Measurements from ENCODE around the gene IQCE. TPM values are rescaled to one million over a fixed set of nuclear protein-coding genes. Genes with fewer than 3 reads are reported as not detected.

The IQCE gene
- total and polyA plus RNA-seq, 4 experiments from 2014 or later, result 0.81 to 9.4 (median 5.9) TPM

- Mint-ChIP-seq H3K9me3 (no peaks in the 10 kb centered on the region), H3K27me3 (no peaks in the 10 kb centered on the region)
- CTCF ChIA-PET (ENCODE audit: partially characterized antibody), result interaction anchor here (1.2 to 1.7 kb wide), 2 partner anchors 38 to 98 kb away, joined by 3 to 4 read pairs; no protein-coding TSS in a partner anchor
Observed at GRCh38 chr7:2611401-2611800, 52.6 kb downstream of the IQCE start.

DNA sequence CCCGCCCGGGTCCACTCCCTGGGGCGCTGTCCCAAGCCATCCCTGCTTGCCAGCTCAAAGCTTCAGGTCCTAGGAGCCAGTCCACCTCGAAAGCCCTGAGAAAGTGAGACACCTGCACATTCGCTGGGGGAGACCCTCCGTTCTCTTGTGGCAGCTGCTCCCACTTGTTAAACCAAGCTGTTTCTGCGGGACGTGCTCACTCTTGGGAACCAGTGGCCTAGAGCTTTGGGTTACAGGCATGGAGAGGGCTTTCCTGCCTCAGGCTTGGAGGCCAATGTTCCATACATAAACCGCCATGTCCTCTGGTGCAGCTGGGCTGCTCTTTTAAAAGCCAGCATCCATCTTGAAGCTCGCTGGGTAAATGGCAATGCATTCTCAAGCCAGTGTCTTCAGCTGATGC lies 53.1 kb downstream of the IQCE start:
- Histone ChIP-seq H3K27me3 (ENCODE audit: insufficient read depth, low read length) (no peaks in the 10 kb centered on the region), H3K36me3 (ENCODE audit: insufficient read depth, low read length) (no peaks in the 10 kb centered on the region), H3K9me3 (ENCODE audit: control insufficient read depth in 1 of 2, low read length in 2 of 2) (no peaks in the 10 kb centered on the region), H3K27ac (ENCODE audit: low read depth, low read length) (no peak overlapping the region), H3K4me3 (ENCODE audit: low read length in 2 of 2) (no peak overlapping the region), H3K4me1 (ENCODE audit: insufficient read depth, low read length) (no peaks in the 10 kb centered on the region)
- no peak overlapping the region for H3K4me3 Mint-ChIP-seq
- H3K27me3 Mint-ChIP-seq, result no peaks in the 10 kb centered on the region
- no peaks in the 10 kb centered on the region for H3K9me3 Mint-ChIP-seq
- intact Hi-C loops (cut with micrococcal nuclease), result no loop called here
- H3K36me3 Mint-ChIP-seq, result no peaks in the 10 kb centered on the region
- H3K4me1 Mint-ChIP-seq, result peaks cover 0 to 8% (median 3%) of the 10 kb centered on the region in 4 donors
- ChIA-PET POLR2A (ENCODE audit: partially characterized antibody) (no interaction called here), CTCF (ENCODE audit: partially characterized antibody) (interaction anchor here (0.9 to 1.7 kb wide), 4 partner anchors 11 to 98 kb away, joined by 3 to 4 read pairs (median 3); no protein-coding TSS in a partner anchor)
- no peak overlapping the region for H3K27ac Mint-ChIP-seq
- no peak for DNase-seq

More at GRCh38 chr7:2611401-2611800, 52.6 kb downstream of the IQCE start:
- H3K27ac ChIP-seq (ENCODE audit: low read depth, low read length), result no peak overlapping the region
- no peak overlapping the region for H3K4me3 ChIP-seq (ENCODE audit: low read length in 2 of 2)
- H3K27me3 ChIP-seq (ENCODE audit: insufficient read depth, low read length), result no peaks in the 10 kb centered on the region
- H3K36me3 ChIP-seq (ENCODE audit: insufficient read depth, low read length), result no peaks in the 10 kb centered on the region
- no peaks in the 10 kb centered on the region for H3K4me1 ChIP-seq (ENCODE audit: insufficient read depth, low read length)
- Mint-ChIP-seq H3K4me1 (peaks cover 0 to 8% (median 3%) of the 10 kb centered on the region in 4 donors), H3K27ac (no peak overlapping the region), H3K4me3 (no peak overlapping the region), H3K36me3 (no peaks in the 10 kb centered on the region)
- POLR2A ChIA-PET (ENCODE audit: partially characterized antibody), result no interaction called here
- intact Hi-C loops (cut with micrococcal nuclease), result no loop called here
- DNase-seq, result no peak
- H3K9me3 ChIP-seq (ENCODE audit: control insufficient read depth in 1 of 2, low read length in 2 of 2), result no peaks in the 10 kb centered on the region

DNA sequence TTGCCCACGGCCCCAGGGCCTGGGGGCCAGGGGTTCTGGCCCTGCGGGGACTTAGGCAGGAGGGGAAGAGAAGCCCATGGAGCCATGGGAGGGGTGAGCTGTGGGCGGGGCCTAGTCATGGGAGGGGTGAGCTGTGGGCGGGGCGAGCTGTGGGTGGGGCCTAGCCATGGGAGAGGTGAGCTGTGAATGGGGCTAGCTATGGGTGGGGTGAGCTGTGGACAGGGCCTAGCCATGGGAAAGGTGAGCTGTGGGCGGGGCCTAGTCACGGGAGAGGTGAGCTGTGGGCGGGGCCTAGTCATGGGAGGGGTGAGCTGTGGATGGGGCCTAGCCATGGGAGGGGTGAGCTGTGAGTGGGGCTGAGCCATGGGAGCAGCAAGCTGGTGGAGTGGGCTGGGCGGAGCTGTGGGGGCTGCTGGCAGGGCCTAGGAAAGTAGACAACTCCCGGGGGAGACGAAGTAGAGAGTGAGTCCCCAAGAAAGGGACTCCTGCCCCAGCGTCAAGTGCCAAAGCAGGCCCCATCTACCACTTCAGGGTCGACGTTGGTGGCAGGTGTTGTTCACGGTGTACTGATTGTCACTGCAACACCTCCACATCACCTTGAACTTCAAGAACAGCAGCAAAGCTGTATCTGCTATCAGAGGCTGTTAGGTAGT lies 53.8 kb downstream of the IQCE start:
- Mint-ChIP-seq H3K9me3 (no peaks in the 10 kb centered on the region), H3K36me3 (no peaks in the 10 kb centered on the region), H3K4me3 (no peak overlapping the region), H3K27me3 (no peaks in the 10 kb centered on the region), H3K27ac (peak overlapping the region in 1 of 7 donors; percentile 30), H3K4me1 (peaks cover 0 to 6% (median 3%) of the 10 kb centered on the region in 4 donors)
- Histone ChIP-seq H3K4me1 (ENCODE audit: insufficient read depth, low read length) (no peaks in the 10 kb centered on the region), H3K4me3 (ENCODE audit: low read length in 2 of 2) (no peak overlapping the region), H3K36me3 (ENCODE audit: insufficient read depth, low read length) (no peaks in the 10 kb centered on the region), H3K27me3 (ENCODE audit: insufficient read depth, low read length) (no peaks in the 10 kb centered on the region), H3K9me3 (ENCODE audit: control insufficient read depth in 1 of 2, low read length in 2 of 2) (no peaks in the 10 kb centered on the region), H3K27ac (ENCODE audit: low read depth, low read length) (no peak overlapping the region)
- intact Hi-C loops (cut with micrococcal nuclease), result no loop called here
- POLR2A ChIA-PET (ENCODE audit: partially characterized antibody), result no interaction called here
- no peak for DNase-seq
- CTCF ChIA-PET (ENCODE audit: partially characterized antibody), result interaction anchor here (0.9 to 1.2 kb wide), 3 partner anchors 12 to 59 kb away, joined by 3 read pairs; no protein-coding TSS in a partner anchor

DNA sequence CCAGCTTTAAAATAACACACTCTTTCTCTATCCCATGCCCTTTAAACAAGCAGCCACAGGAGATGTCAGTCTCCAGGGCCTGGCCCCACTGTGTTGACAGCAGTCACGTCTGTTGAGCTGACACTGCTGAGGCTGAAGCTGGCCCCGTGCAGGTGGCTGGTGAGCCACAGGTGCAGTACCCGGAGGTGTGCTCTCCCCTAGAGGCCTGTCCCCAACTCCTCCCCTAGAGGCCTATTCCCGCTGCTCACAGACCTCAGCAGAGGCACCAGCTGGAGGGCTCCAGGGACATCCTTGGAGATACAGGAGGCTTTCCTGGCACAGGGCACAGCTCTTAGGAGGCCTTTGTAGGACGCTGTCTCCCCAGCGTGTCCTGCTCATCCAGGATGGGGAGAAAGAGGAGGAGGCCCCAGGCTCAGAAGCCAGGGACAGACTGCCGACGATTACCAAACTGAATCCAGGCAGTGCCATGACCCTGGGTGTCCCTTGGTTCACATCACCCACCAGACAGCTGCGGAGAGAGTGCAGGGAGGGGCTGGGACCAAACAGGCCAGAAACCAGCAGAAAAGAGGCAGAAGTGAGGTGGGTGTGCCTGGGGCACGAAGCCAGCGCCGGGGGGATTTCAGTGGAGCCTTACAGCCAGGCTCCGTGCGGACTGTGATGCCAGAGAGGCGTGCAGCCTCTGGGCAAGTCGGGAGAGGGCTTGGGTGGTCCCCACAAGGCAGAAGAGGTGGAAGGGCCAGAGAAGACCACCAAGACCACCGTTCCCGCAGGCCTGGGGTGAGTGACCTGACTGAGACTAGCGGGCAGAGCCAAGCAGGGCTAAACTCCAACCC lies 54.5 kb downstream of the IQCE start:
- ChIA-PET POLR2A (ENCODE audit: partially characterized antibody) (no interaction called here), CTCF (ENCODE audit: partially characterized antibody) (interaction anchor here (1.1 kb wide), 1 partner anchor 59 kb away, joined by 3 read pairs; no protein-coding TSS in a partner anchor)
- no peaks in the 10 kb centered on the region for H3K9me3 Mint-ChIP-seq
- Histone ChIP-seq H3K36me3 (ENCODE audit: insufficient read depth, low read length) (no peaks in the 10 kb centered on the region), H3K9me3 (ENCODE audit: control insufficient read depth in 1 of 2, low read length in 2 of 2) (no peaks in the 10 kb centered on the region), H3K27ac (ENCODE audit: low read depth, low read length) (no peak overlapping the region), H3K4me1 (ENCODE audit: insufficient read depth, low read length) (no peaks in the 10 kb centered on the region), H3K4me3 (ENCODE audit: low read length in 2 of 2) (no peak overlapping the region), H3K27me3 (ENCODE audit: insufficient read depth, low read length) (no peaks in the 10 kb centered on the region)
- H3K27ac Mint-ChIP-seq, result no peak overlapping the region
- no peak overlapping the region for H3K4me3 Mint-ChIP-seq
- H3K36me3 Mint-ChIP-seq, result no peaks in the 10 kb centered on the region
- H3K27me3 Mint-ChIP-seq, result peaks cover 0 to 2% of the 10 kb centered on the region in 2 donors
- DNase-seq, result no peak
- intact Hi-C loops (cut with micrococcal nuclease), result no loop called here
- H3K4me1 Mint-ChIP-seq, result peaks cover 0 to 3% (median 1%) of the 10 kb centered on the region in 4 donors

DNA sequence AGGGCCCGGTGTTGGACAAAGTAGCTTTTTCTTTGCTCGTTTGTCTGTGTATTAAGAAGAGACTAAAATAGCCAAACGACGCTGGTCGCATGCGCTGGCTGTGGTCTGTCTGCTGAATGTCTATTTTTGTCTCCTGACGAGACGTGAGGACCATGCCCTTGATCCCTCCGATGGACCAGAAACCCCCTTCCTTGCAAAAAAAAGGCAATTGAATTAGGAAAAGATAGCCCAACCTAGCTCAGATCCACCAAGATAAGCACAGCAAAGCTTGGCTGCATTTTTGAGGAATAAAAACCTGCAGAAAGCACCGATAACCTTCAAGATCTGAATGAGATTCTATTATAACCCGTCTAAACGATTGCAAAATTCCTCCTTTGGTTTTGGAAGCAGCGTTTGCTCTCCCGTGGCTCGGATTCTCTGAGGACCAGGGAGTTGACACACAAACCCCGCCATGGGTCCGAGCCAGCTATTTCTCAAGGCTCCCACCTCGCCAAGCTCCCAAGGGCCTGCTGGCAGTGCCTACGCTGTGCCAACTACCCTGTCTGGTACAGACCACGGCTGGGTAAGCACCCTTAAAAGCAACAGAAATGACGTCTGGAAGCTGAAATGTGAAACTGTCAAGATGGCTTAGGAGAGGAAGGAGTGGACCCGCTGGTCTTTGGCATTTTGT lies 55.3 kb downstream of the IQCE start:
- Mint-ChIP-seq H3K27ac (no peak overlapping the region), H3K27me3 (peaks cover 0 to 2% of the 10 kb centered on the region in 2 donors), H3K4me3 (no peak overlapping the region), H3K9me3 (no peaks in the 10 kb centered on the region), H3K4me1 (peaks cover 0 to 3% (median under 1%) of the 10 kb centered on the region in 4 donors), H3K36me3 (no peaks in the 10 kb centered on the region)
- ChIA-PET POLR2A (ENCODE audit: partially characterized antibody) (interaction anchor here (1.3 kb wide), 1 partner anchor 31 kb away, joined by 3 read pairs; no protein-coding TSS in a partner anchor), CTCF (ENCODE audit: partially characterized antibody) (no interaction called here)
- no peaks in the 10 kb centered on the region for H3K4me1 ChIP-seq (ENCODE audit: insufficient read depth, low read length)
- no peak overlapping the region for H3K4me3 ChIP-seq (ENCODE audit: low read length in 2 of 2)
- intact Hi-C loops (cut with micrococcal nuclease), result no loop called here
- DNase-seq, result no peak
- H3K27ac ChIP-seq (ENCODE audit: low read depth, low read length), result no peak overlapping the region
- H3K9me3 ChIP-seq (ENCODE audit: control insufficient read depth in 1 of 2, low read length in 2 of 2), result no peaks in the 10 kb centered on the region
- H3K36me3 ChIP-seq (ENCODE audit: insufficient read depth, low read length), result no peaks in the 10 kb centered on the region
- no peaks in the 10 kb centered on the region for H3K27me3 ChIP-seq (ENCODE audit: insufficient read depth, low read length)

DNA sequence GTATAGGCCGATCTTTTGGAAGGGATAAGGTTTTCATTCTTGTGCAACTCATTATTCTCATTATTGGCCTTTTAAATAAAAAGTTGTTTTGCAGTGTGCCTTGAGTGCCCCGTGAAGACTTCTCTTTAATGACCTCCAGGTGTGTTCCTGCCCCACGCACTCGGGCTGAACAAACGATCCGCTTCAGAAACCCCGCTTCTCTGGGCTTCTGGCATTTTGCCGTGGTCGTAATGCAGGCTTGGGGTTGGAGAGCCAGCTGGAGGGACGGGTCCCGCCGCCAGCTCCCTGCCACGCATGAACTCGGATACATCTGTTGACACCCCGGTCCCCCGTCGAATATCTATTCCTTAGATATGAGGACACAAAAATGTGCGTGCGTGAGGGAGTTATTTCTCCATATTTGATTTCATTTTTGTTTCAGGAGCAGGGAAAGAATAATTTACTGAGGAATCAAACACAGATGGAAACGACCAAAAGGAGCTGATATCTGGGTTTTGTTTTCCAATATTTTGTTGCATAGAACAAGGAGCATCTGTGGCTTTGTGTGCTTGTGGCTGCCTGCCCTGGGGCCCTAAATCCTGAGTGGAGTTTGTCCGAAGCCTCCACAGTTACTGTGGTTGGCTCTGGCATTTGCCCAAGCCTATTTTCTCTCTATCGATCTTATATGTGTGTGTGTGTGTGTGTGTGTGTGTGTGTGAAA lies 56.0 kb downstream of the IQCE start:
- Mint-ChIP-seq H3K27ac (no peak overlapping the region), H3K27me3 (peaks cover 0 to 2% of the 10 kb centered on the region in 2 donors), H3K4me1 (peaks cover 0 to 3% (median 0%) of the 10 kb centered on the region in 4 donors), H3K36me3 (no peaks in the 10 kb centered on the region), H3K4me3 (no peak overlapping the region), H3K9me3 (no peaks in the 10 kb centered on the region)
- intact Hi-C loops (cut with micrococcal nuclease), result no loop called here
- H3K27me3 ChIP-seq (ENCODE audit: insufficient read depth, low read length), result no peaks in the 10 kb centered on the region
- H3K36me3 ChIP-seq (ENCODE audit: insufficient read depth, low read length), result no peaks in the 10 kb centered on the region
- no peaks in the 10 kb centered on the region for H3K4me1 ChIP-seq (ENCODE audit: insufficient read depth, low read length)
- DNase-seq, result no peak
- no peak overlapping the region for H3K27ac ChIP-seq (ENCODE audit: low read depth, low read length)
- CTCF ChIA-PET (ENCODE audit: partially characterized antibody), result no interaction called here
- POLR2A ChIA-PET (ENCODE audit: partially characterized antibody), result interaction anchor here (1.3 kb wide), 1 partner anchor 31 kb away, joined by 3 read pairs; no protein-coding TSS in a partner anchor
- H3K4me3 ChIP-seq (ENCODE audit: low read length in 2 of 2), result no peak overlapping the region
- no peaks in the 10 kb centered on the region for H3K9me3 ChIP-seq (ENCODE audit: control insufficient read depth in 1 of 2, low read length in 2 of 2)

Data from CD4-positive, alpha-beta memory T cell (primary cell).